HG03457 (cell line): ENCODE results near the gene GRIK5.
"Not testable (repeated sequence)": the region's sequence is repeated elsewhere in the genome, so short reads cannot be mapped to it uniquely, and the experiment has no call there.

Experiments
- ATAC-seq: cut with Tn5 transposase; IDR thresholded peaks from one replicate; pipeline ENCODE4 v1.9.1; 2021; ENCODE audit warnings: moderate number of reproducible peaks; ENCODE audit not compliant: unreplicated experiment

GRIK5 gene, protein sequence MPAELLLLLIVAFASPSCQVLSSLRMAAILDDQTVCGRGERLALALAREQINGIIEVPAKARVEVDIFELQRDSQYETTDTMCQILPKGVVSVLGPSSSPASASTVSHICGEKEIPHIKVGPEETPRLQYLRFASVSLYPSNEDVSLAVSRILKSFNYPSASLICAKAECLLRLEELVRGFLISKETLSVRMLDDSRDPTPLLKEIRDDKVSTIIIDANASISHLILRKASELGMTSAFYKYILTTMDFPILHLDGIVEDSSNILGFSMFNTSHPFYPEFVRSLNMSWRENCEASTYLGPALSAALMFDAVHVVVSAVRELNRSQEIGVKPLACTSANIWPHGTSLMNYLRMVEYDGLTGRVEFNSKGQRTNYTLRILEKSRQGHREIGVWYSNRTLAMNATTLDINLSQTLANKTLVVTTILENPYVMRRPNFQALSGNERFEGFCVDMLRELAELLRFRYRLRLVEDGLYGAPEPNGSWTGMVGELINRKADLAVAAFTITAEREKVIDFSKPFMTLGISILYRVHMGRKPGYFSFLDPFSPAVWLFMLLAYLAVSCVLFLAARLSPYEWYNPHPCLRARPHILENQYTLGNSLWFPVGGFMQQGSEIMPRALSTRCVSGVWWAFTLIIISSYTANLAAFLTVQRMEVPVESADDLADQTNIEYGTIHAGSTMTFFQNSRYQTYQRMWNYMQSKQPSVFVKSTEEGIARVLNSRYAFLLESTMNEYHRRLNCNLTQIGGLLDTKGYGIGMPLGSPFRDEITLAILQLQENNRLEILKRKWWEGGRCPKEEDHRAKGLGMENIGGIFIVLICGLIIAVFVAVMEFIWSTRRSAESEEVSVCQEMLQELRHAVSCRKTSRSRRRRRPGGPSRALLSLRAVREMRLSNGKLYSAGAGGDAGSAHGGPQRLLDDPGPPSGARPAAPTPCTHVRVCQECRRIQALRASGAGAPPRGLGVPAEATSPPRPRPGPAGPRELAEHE

DNA sequence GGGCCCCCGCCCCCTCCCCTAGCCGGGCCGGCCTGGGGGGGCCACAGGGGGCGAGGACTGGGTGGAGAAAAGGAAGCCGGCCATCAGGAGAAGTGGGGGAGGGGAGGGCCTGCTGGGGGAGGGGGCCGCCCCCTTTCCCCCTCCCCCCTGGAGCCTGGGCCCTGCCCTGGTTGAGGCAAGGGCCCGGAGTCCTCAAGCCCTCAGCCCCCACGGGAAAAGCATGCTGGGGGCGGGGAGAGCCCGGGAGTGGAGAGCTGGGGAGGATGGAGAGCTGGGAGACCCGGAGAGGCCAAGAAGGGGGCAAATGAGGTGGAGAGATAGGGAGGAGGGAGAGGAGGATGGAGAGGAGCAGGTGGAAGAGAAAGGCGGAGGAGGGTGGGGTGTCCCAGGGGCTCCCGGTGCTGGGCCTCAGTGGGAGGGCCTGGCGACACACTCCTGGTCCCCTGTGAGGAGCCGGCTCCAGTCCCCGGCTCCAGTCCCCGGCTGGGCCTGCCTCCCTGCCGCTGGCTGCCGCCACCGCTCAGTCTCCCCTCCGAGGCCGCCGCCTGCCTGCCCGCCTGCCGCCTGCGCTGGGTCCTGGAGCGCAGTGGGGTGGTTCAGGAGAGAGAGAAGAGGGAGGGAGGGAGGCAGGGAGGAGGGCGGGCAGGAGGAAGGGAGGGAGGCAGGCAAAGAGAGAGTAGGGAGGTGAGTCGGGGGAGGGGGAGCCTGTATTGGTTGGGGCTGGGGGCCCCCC lies at the start of gene GRIK5:
Gene GRIK5, minus strand, starts transcription at position 588 of the 733 bp plus-strand sequence. CDS start 4,436 bp downstream, outside the sequence.
- no peak for ATAC-seq

DNA sequence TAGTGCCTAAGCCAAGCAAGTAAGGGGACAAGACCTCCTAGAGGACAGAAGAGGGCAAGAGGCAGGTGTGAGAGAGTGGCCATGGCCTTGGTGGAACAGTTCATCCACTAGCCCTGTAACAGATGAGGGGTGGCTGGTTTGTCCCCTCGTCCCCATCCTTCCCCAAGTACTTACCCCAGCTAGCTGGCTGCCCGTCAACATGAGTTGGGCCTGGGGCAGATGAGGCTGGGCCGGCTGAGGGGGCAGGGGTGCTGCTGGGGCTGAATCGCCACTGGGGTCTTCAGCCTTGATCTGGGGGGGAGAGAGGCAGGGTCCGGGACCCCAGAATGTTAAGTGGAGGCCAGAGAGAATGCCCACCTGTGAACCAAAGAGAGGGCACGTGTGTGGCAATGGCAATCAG lies 47.1 kb upstream of the GRIK5 start:
- no peak for ATAC-seq

DNA sequence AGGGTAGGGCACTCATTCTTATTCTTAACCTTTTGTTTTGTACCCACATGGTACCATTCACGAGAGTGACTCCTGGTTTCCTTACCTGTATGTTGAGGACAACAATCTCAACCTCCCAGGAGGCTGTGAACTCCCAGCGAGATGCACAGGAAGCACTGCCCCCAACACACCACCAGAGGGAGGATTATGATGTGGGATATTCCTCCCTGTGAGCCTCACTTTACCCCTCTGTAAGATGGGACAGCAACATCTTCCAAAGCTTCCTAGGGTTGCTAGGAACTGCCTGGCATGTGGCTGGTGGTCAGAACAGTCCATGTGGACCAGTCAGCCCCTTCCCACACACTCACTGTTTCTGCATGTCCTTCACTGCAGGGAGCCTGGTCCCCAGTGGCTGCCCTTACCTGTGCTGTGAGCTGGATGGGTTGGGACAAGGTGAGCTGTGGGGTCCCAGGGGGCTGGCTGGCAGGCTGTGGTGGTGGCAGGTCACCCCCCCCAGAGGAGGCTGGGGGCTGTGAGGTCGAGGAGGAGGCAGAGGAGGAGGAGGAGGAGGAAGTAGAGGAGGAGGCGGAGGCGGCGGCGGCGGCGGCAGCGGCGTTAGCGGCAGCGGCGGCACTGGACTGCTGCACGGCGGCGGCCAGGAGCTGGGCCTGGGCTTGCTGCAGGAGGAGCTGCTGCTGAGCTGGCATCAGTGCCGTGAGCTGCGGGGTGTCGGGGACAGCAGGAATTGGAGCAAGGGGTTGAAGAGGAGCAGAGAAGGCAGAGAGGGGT lies 46.5 kb upstream of the GRIK5 start:
- no peak for ATAC-seq

DNA sequence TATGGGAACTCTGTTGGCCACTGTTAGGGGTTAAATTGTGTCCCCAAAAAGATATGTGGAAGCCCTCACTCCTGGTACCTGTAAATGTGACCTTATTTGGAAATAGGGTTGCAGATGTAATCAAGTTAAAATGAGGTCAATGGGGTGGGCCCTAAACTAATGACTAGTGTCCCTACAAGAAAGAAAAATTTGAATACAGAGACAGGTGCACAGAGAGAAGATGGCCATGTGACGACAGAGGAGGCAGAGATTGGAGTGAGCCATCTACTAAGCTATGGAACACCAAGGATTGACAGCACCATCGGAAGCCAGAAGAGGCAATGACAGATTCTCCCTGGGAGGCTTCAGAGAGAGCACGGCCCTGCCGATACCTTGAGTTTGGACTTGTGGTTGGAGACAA lies 45.7 kb upstream of the GRIK5 start:
- no peak for ATAC-seq

DNA sequence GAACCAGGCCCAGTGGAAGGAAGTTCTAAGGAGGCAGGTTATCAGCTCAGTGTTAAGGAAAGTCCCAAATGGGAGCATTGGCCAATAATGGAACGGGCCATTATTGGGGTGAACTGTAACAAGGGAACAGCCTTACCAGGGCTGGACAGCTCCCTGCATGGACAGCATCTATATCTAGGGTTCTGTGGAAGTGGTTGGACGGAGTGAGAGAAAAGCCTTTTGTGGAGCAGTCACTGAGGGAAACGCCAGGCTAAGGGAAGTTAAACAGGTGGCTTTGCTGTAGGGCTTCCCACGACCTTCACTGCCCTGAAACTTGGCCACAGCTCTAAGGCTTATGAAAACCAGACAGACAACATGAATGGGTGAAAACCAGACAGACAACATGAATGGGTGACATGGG lies 45.2 kb upstream of the GRIK5 start:
- no peak for ATAC-seq

DNA sequence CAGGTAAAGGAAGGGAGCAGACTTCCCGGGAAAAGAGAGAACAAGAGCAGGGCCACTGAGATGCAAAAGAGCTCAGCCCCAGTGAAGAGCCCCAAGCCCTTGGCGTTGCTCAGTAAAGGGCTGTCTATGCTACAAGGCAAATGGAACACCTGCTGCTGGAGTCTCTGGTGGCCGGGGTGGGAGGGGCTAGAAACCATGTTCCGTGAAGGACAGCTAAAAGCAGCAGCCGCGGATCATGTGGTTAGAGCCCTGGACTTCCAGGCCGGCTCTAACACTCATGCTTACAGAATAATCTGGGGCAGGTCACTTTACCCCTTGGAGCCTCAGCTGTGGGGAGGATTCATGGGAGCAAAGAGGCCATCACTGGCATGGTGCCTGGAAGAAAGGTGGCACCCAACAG lies 44.4 kb upstream of the GRIK5 start:
- no peak for ATAC-seq

DNA sequence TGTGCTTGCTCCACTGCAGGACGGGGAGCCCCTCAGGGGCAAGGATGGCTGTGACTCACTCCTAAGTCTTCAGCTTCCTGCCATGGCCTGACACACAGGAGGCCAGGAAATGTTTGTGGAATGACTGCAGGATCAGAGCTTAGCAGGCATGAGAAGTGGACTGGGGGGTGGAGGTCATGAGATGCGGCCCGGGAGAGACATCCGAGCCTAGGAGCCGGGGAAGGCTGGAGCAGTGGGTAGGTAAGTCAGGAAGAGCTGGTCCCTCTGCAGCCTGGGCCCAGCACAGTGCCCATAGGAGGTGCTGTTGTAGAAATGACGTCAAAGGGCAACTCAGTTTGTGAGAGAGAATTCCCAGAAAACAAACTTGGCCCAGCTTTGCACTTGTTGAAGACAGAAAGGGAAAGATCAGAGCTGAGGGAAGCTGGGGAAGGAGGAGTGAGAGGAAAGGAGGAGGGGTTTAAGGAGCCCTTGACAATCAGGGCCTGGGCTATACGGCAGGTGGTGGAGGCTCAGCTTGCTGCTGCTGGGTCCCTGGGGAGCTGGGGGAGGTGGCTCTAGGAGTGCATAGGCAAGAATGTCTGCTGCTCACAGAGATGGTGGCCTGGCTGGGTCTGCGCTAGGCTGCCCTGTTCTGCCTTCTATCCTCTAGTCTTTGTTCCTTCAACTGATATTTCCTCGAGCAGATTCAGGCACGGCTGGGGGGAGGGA lies 43.8 kb upstream of the GRIK5 start:
- ATAC-seq = no peak

DNA sequence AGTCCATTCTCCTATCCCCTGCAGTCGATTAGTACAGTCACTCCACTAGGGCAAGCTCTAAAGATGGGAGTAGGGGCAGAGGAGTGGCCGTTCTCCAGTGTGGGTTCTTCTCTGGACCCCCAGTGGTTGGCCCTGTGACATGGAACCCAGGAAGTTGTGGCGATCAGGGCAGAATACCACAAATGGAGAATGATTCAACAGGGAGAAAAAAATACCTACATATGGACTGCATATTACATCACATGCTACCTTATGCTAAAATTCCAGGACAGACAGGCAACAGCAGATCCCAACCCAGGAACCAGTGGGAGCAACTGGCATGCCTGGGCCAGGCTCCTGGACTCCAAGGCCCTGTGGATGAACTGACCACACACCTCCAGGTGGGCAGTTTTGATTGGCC lies 41.8 kb upstream of the GRIK5 start:
- no peak for ATAC-seq

DNA sequence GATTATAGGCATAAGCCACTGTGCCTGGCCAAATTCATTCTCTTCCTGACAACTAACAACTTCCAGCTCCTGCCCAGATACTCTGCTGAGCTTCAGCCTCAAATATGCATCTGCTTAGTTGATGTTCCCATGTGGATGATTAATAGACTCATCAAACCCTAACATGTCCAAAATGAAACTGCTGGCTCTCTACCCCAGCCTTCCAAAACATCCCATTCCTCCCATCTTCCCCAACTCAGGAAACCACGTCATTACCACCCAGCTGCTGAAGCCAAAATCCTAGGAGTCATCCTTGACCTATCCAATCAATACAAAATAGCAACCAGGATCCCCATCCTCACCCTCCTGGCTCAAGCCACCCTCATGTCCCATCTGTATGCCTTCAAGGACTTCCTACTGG lies 41.4 kb upstream of the GRIK5 start:
- no peak for ATAC-seq

DNA sequence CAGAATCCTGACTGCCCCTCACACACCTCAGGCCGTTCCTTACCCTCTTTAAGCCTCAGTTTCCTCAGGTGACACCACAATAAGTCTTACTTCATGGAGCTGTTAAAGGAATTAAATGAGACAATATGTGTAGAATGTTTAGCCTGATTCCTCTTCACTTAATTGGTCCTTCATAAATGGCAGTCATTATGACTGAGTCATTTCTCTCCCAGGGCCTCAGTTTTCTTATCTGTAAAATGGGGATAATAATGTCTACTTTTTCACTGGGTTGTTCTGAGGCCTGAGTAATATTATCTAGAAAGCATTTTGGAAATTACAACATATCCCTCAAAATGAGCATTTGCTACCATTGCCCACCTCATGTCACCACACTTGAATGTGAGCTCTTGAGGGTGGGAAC lies 40.7 kb upstream of the GRIK5 start:
- ATAC-seq = no peak

DNA sequence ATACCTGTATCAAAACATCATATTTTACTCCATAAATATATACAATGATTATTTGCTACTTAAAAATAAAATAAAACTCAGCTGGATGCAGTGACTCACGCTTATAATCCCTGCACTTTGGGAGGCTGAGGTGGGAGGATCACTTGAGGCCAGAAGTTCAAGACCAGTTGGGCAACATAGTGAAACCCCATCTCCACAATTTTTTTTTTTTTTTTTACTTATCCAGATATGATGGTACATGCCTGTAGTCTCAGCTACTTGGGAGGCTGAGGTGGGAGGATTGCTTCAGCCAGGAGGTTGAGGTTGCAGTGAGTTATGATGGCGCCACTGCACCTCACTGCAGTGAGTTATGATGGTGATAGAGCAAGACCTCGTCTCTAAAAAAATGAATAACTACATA lies 39.9 kb upstream of the GRIK5 start:
- no peak for ATAC-seq

DNA sequence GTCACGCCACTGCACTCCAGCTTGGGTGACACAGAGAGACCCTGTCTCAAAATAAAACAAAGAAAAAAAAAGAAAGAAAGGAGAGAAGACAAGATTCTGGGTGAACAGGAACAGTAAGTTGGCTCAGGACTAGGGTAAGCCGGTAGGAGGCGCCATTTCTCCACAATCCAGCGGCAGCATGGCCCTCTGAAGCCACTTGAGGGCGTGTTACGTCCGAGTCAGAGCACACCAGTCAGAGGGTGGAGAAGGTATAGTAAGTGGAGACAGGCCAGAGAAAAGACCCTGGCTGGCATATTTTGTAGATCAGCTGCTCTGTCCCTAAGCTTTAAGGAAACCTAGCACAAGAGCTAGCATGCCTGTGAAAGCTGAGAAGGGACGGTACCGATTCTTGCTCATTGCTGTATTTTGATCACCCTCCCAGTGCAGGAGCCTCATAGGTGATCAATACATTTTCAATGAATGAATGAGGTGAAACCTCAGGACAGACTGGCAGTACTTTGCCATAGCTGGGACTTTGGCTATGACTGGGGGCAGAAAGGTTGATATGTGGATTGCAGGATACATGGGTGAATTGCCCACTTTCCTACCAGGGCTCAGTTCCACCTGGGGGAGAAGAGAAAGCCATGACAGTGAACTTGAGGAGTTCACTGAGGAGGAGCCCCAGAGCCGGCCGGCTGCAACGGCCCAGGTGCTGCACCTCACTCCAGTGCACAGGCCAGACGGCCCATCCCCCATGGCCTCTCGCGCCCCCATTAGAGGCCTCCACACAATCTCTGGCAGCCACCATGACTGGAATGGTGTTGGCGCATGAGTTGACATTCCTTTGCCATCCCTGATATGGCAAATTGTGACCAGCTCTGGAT lies 38.8 kb upstream of the GRIK5 start:
- ATAC-seq = no peak

DNA sequence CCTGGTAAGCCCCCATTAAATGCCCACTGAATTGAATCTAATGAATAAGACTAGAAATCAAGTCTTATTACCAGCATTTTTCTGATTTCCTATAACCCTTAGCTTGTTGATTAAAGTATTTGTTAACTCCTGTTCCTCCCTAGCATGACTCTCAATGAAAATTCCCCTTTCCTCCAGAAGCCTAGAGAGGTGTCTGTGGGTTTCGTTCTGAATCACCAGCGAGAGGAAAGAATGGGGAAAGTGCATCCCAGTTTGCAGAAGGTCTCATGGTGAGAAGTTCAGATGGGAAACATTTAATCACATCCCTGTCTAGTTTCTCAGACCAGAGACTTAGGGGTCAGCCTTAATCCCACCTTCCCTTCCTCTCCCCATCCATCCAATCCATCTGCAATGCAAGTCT lies 35.4 kb upstream of the GRIK5 start:
- ATAC-seq = no peak

DNA sequence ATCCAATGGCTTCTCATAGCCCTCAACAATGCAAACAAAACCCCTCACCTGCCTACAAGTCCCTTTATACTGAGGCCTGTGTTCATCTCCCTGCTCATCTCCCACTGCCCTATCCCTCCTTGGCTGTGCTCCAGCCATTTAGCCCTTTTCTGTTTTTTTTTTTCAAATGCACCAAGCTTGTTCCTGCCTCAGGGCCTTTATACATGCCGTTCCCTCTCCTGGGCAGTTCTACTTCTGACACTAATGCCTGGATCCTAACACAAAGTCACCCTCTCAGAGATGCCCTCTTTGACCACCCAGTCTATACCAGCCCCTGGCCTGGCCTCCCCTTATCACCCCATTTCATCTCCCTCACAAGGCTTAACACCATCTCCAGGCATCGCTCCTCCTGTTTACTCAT lies 32.9 kb upstream of the GRIK5 start:
- ATAC-seq = no peak

DNA sequence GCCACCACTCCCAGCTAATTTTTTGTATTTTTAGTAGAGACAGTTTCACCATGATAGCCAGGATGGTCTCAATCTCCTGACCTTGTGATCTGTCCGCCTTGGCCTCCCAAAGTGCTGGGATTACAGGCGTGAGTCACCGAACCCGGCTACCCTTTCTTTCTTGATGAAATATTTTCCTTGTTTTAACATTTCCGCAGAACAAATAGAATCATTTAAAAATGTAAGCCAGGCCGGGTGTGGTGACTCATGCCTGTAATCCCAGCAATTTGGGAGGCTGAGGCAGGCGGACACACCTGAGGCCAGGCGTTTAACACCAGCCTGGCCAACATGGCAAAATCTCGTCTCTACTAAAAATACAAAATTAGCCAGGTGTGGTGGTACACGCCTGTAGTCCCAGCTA lies 30.2 kb upstream of the GRIK5 start:
- ATAC-seq = not testable (repeated sequence)

DNA sequence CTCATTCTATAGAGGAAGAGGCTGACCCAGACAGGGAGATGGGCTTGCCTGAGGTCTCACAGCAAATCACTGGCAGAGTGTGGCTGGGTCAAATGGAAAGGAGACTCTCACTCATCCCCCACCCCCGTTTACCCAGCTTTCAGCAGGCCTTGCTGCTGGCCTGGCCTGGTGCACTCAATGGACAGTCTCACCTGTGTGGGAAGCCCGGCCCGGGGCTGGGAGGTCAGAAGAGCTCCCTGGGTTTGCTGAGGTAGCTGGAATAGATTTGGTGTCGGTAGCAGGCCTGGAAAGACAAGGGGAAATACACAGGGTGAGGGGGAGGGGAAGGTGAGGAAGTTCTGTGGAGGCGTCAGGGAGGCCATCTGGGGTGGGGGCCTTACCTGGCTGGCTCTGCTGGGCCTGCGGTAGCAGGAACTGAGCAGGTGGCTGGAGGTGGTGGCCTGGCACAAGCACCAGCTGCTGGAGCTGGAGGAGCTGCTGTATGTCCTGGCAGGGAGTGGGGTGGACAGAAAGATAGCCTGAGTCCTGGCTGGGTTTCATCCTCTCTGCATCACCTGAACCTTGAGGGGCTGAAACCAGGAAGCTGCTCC lies 29.4 kb upstream of the GRIK5 start:
- ATAC-seq = no peak

DNA sequence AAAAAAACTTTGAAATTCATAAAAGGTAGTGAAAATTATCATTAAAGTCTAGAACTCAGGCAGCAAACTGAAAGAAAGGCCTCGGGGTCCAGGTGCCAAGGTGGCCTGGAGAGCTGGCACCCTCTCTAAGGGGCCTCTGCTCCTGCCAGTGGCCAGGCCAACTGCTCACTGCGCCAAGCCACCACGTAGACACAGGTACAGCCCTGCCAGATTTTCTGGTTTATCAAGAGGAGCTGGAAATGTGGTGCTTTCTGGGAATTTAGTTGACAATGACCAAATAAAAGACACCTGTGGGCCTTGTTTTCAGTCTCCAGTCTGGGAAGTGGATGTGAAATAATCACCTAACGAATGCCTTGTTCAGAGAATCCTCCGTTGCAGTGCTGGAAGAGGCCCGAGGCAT lies 28.8 kb upstream of the GRIK5 start:
- ATAC-seq = no peak

DNA sequence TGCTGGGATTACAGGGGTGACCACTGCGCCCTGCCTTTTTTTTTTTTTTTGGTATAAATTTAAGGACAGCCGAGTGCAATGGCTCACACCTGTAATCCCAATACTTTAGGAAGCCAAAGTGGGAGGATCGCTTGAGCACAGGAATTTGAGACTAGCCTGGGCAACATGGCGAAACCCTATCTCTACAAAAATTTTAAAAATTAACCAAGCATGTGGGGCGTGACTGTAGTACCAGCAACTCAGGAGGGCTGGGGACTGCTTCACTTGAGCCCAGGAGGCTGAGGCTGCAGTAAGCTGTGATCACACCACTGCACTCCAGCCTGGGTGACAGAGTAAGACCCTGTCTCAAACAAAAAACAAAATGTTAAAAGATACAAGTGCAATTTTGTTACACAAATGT lies 27.5 kb upstream of the GRIK5 start:
- ATAC-seq = no peak
